OCI-LY3 (cell line): ENCODE measurements around the gene IL1RAPL1.

Source experiments
- H2AFZ ChIP-seq: fragments of 200-600, 300-600 bp; shearing (Covaris generic); 2 replicates; pipeline ENCODE4 v1.6.0; 2014; ENCODE audit warnings: antibody characterized with exemption, low read depth, low read length
- H3K27ac ChIP-seq: fragments of 200-600, 300-600 bp; sonication (generic); 2 replicates; pipeline ENCODE4 v1.5.1; 2014; ENCODE audit warnings: mild to moderate bottlenecking, low read length, moderate library complexity, mixed read lengths
- H3K27me3 ChIP-seq: fragments of 200-600, 300-600 bp; sonication (generic); 2 replicates; pipeline ENCODE4 v1.6.1; 2014; ENCODE audit warnings: low read depth, low read length, mixed read lengths
- H3K36me3 ChIP-seq: fragments of 200-600, 300-600 bp; sonication (generic); replicated peaks from 2 replicates; pipeline ENCODE3; 2014; ENCODE audit warnings: low read depth, low read length, mixed read lengths
- H3K4me1 ChIP-seq: fragments of 300-600, 200-600 bp; sonication (generic); 2 replicates; pipeline ENCODE4 v1.6.1; 2014; ENCODE audit warnings: low read length, mixed read lengths
- H3K4me2 ChIP-seq: fragments of 200-600, 300-600 bp; sonication (generic); 2 replicates; pipeline ENCODE4 v1.6.1; 2014; ENCODE audit warnings: low read length, mixed read lengths
- H3K4me3 ChIP-seq: fragments of 300-600, 200-600 bp; sonication (generic); 2 replicates; pipeline ENCODE4 v1.5.1; 2014; ENCODE audit warnings: antibody characterized with exemption, mild to moderate bottlenecking, low read length, moderate library complexity
- H3K79me2 ChIP-seq: fragments of 300-600, 200-600 bp; shearing (Covaris generic); 2 replicates; pipeline ENCODE4 v1.6.1; 2014; ENCODE audit warnings: mild to moderate bottlenecking, low read length, mixed read lengths
- H3K9ac ChIP-seq: fragments of 300-600, 200-600 bp; shearing (Covaris generic); 2 replicates; pipeline ENCODE4 v1.6.0; 2014; ENCODE audit warnings: mild to moderate bottlenecking, low read length, moderate library complexity
- H3K9me3 ChIP-seq: fragments of 200-600, 300-600 bp; shearing (Covaris generic); 2 replicates; pipeline ENCODE4 v1.6.1; 2014; ENCODE audit warnings: low read length, mixed read lengths; ENCODE audit not compliant: insufficient read depth
- H4K20me1 ChIP-seq: fragments of 200-600, 300-600 bp; sonication (generic); 2 replicates; pipeline ENCODE4 v1.6.1; 2016; ENCODE audit warnings: low read length, mixed read lengths; ENCODE audit not compliant: insufficient read depth
- CTCF ChIP-seq: fragments of 200-600, 300-600 bp; sonication (generic); IDR thresholded peaks from 2 replicates; pipeline ENCODE4 v1.5.1; 2014; ENCODE audit warnings: antibody characterized with exemption, low read length, low read depth
- EZH2phosphoT487 ChIP-seq: fragments of 200-600 bp; shearing (Covaris generic); IDR thresholded peaks from 2 replicates; pipeline ENCODE4 v1.6.1; 2018; ENCODE audit warnings: antibody characterized with exemption, mixed run types, low read depth

Gene IL1RAPL1

DNA sequence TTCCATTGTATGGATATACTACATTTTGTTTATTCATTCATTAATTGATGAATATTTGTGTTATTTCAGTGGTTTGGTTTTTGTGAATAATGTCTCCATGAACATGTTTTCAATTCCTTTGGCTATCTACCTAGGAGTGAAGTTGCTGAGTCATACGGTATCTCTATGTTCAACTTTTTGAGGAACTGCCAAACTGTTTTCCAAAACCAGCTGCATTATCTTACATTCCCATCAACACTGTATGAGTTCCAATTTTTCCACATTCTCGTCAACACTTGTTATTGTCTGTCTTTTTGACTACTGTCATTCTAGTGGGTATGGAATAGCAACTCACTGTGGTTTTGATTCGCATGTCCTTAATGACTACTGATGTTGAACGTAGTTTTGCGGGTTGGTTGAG lies 1239.5 kb downstream of the IL1RAPL1 start:
- no peak overlapping the region for H3K9ac ChIP-seq
- H3K4me1 ChIP-seq = peaks cover 33% of the 10 kb centered on the region
- H3K9me3 ChIP-seq = peaks cover 7% of the 10 kb centered on the region; the same call in 1 of the 2 replicates
- TF ChIP-seq EZH2phosphoT487 (no peak), CTCF (no peak)
- H3K4me3 ChIP-seq = no peak overlapping the region
- no peak overlapping the region for H2AFZ ChIP-seq
- H4K20me1 ChIP-seq = no peaks in the 10 kb centered on the region
- no peak overlapping the region for H3K27ac ChIP-seq
- H3K27me3 ChIP-seq = no peaks in the 10 kb centered on the region
- H3K79me2 ChIP-seq = no peaks in the 10 kb centered on the region
- no peak overlapping the region for H3K4me2 ChIP-seq
- H3K36me3 ChIP-seq = no peaks in the 10 kb centered on the region

- no peak overlapping the region for H2AFZ ChIP-seq
- H3K9me3 ChIP-seq = no peaks in the 10 kb centered on the region
- H3K9ac ChIP-seq = no peak overlapping the region
- no peak overlapping the region for H3K4me3 ChIP-seq
- H3K27ac ChIP-seq = no peak overlapping the region
- no peaks in the 10 kb centered on the region for H4K20me1 ChIP-seq
- no peaks in the 10 kb centered on the region for H3K27me3 ChIP-seq
- no peaks in the 10 kb centered on the region for H3K36me3 ChIP-seq
- no peaks in the 10 kb centered on the region for H3K4me1 ChIP-seq
- no peaks in the 10 kb centered on the region for H3K79me2 ChIP-seq
- TF ChIP-seq EZH2phosphoT487 (no peak), CTCF (no peak)
- no peak overlapping the region for H3K4me2 ChIP-seq
Measured at GRCh38 chrX:29834311-29834710, 1247.1 kb downstream of the IL1RAPL1 start.

GRCh38 chrX:29834764-29835163 lies 1247.5 kb downstream of the IL1RAPL1 start:
- Histone ChIP-seq H3K36me3 (no peaks in the 10 kb centered on the region), H3K4me3 (no peak overlapping the region), H3K27ac (no peak overlapping the region), H3K4me1 (no peaks in the 10 kb centered on the region), H3K9ac (no peak overlapping the region), H4K20me1 (no peaks in the 10 kb centered on the region), H3K79me2 (no peaks in the 10 kb centered on the region), H3K27me3 (no peaks in the 10 kb centered on the region), H2AFZ (no peak overlapping the region), H3K9me3 (no peaks in the 10 kb centered on the region), H3K4me2 (no peak overlapping the region)
- no peak for TF ChIP-seq EZH2phosphoT487
- no peak for TF ChIP-seq CTCF

GRCh38 chrX:29841750-29842149 lies 1254.5 kb downstream of the IL1RAPL1 start:
- no peak overlapping the region for H3K27ac ChIP-seq
- no peaks in the 10 kb centered on the region for H3K27me3 ChIP-seq
- H3K79me2 ChIP-seq = no peaks in the 10 kb centered on the region
- H3K4me1 ChIP-seq = 0 out of 2 replicates have a peak, but pooled peaks cover under 1% of the 10 kb centered on the region
- no peak overlapping the region for H3K4me3 ChIP-seq
- no peak overlapping the region for H2AFZ ChIP-seq
- H3K4me2 ChIP-seq = no peak overlapping the region
- H3K9ac ChIP-seq = no peak overlapping the region
- H3K9me3 ChIP-seq = no peaks in the 10 kb centered on the region
- no peaks in the 10 kb centered on the region for H4K20me1 ChIP-seq
- H3K36me3 ChIP-seq = no peaks in the 10 kb centered on the region
- TF ChIP-seq CTCF (no peak), EZH2phosphoT487 (no peak)
